Stimulated activated CD4-positive, alpha-beta T cell treated with anti-CD3 and anti-CD28 coated beads, Interleukin-12 subunit alpha, Interleukin-12 subunit beta, amount 100 ng/mL, for 48 hours (primary cell): ENCODE results near the gene RERG.

ENCODE experiments used
- DNase-seq, 3 donors: peaks; one replicate each; pipeline ENCODE4 v3.0.0-alpha.2; 2020; ENCODE audit warnings: low read depth in 2 of 3, low spot score in 1 of 3

RERG gene

GRCh38 chr12:15220451-15220850 lies 766 bp downstream of the RERG start:
- no peak for DNase-seq

- DNase-seq: no peak
Measured at GRCh38 chr12:15218794-15219193, 2.4 kb downstream of the RERG start.

GRCh38 chr12:15216036-15216889 lies 5.0 kb downstream of the RERG start:
- DNase-seq: no peak

GRCh38 chr12:15214851-15215601 lies 6.2 kb downstream of the RERG start:
- no peak for DNase-seq

- no peak for DNase-seq
Measured at GRCh38 chr12:15212930-15213329, 8.3 kb downstream of the RERG start.

- DNase-seq: no peak
Measured at GRCh38 chr12:15209782-15210181, 11.4 kb downstream of the RERG start.

- DNase-seq: no peak
Measured at GRCh38 chr12:15208871-15209656, 12.2 kb downstream of the RERG start.

GRCh38 chr12:15208140-15208539 lies 13.1 kb downstream of the RERG start:
- DNase-seq: no peak

GRCh38 chr12:15206831-15207389 lies 14.3 kb downstream of the RERG start:
- DNase-seq: no peak

GRCh38 chr12:15206338-15206737 lies 14.9 kb downstream of the RERG start:
- DNase-seq: no peak

GRCh38 chr12:15205341-15206010 lies 15.7 kb downstream of the RERG start:
- DNase-seq: no peak

GRCh38 chr12:15201456-15201855 lies 19.8 kb downstream of the RERG start:
- no peak for DNase-seq

GRCh38 chr12:15201056-15201455 lies 20.2 kb downstream of the RERG start:
- no peak for DNase-seq

- DNase-seq: no peak
Measured at GRCh38 chr12:15200641-15201040, 20.6 kb downstream of the RERG start.

- DNase-seq: no peak
Measured at GRCh38 chr12:15199930-15200329, 21.3 kb downstream of the RERG start.

- no peak for DNase-seq
Measured at GRCh38 chr12:15196678-15197505, 24.3 kb downstream of the RERG start.

- no peak for DNase-seq
Measured at GRCh38 chr12:15196221-15196620, 25.0 kb downstream of the RERG start.

GRCh38 chr12:15194456-15195368 lies 26.5 kb downstream of the RERG start:
- no peak for DNase-seq

GRCh38 chr12:15193946-15194345 lies 27.3 kb downstream of the RERG start:
- DNase-seq: no peak
